Gastrocnemius medialis (tissue), 4 donors: ENCODE data around the gene RNF213. TPM values are rescaled to one million over a fixed set of nuclear protein-coding genes. Genes with fewer than 3 reads are reported as not detected.

Experiments used
- ATAC-seq, 2 donors: fragments of 150-250 bp; one replicate each; pipeline ENCODE4 v1.9.1; 2016
- DNase-seq, 2 donors: peaks; one replicate each; pipeline ENCODE4 v3.0.0-alpha.2; 2019
- H3K27ac ChIP-seq, 4 donors: fragments of 200-600 bp; sonication (generic); 1 replicate in 1 of 4; 2 replicates in 3 of 4; pipeline ENCODE4 v1.5.1; 2016 to 2018; ENCODE audit warnings: mild to moderate bottlenecking in 2 of 4, moderate library complexity in 1 of 4
- H3K27me3 ChIP-seq, 3 donors: fragments of 200-600 bp; sonication (generic) in 2 of 3; 1 replicate in 1 of 3; 2 replicates in 2 of 3; pipeline versions ENCODE4 v1.5.1 to v1.6.0; 2016 to 2019; ENCODE audit warnings: mild to moderate bottlenecking in 1 of 3, moderate library complexity in 1 of 3
- H3K36me3 ChIP-seq, 2 donors: fragments of 200-600 bp; sonication (generic) in 1 of 2; one replicate each; pipeline ENCODE4 v1.5.1; 2017 to 2018
- H3K4me1 ChIP-seq, 2 donors: fragments of 200-600 bp; sonication (generic) in 1 of 2; one replicate each; pipeline ENCODE4 v1.5.1; 2016 to 2017; ENCODE audit warnings: mild to moderate bottlenecking in 2 of 2
- H3K4me3 ChIP-seq, 4 donors: fragments of 200-600 bp; sonication (generic) in 3 of 4; 1 replicate in 1 of 4; 2 replicates in 3 of 4; pipeline ENCODE4 v1.5.1; 2016 to 2019; ENCODE audit warnings: mild to moderate bottlenecking in 2 of 4
- H3K9me3 ChIP-seq, 3 donors: fragments of 200-600 bp; sonication (generic) in 2 of 3; 1 replicate in 1 of 3; 2 replicates in 2 of 3; pipeline ENCODE4 v1.5.1; 2016 to 2019
- POLR2A ChIP-seq, 2 donors: fragments of 450-650 bp; IDR thresholded peaks; one replicate each; pipeline ENCODE4 v1.6.1; 2017; ENCODE audit warnings: antibody characterized with exemption in 2 of 2, mild to moderate bottlenecking in 2 of 2, moderate library complexity in 2 of 2
- in situ Hi-C, 4 donors: fragments of 200-750 bp; cut with MboI; loops; one replicate each; pipeline versions ENCODE4 v1.15.0 to v1.8.0; 2017; ENCODE audit warnings: low sequenced_read_pairs in 4 of 4
- intact Hi-C: fragments of 100-400 bp; cut with DNase I; formaldehyde crosslinking; loops from one replicate; pipeline ENCODE4 v1.15.1; 2023; ENCODE audit warnings: low total_unique reads
- total RNA-seq, 4 donors: library from RNA; depleted of rRNA; stranded (reverse); fragments of >200 nt; gene quantifications; one replicate each; pipeline versions ENCODE4 v1.1.0 to v1.2.3, GENCODE V29; 2016
- TF ChIP-seq, protein P1 (sequence below), 5 experiments: fragments of 450-650 bp in 3 of 5; fragments of 200-600 bp in 2 of 5; sonication (generic) in 2 of 5; IDR thresholded peaks in 4 of 5; conservative IDR thresholded peaks in 1 of 5; 1 replicate in 4 of 5; 2 replicates in 1 of 5; pipeline ENCODE4 v1.5.1; 2016 to 2019; ENCODE audit warnings: antibody characterized with exemption in 5 of 5, mild to moderate bottlenecking in 3 of 5, moderate library complexity in 3 of 5

Gene RNF213
- total RNA-seq, 4 donors from 2014 or later = 24.1 to 51.8 (median 28.6) TPM

DNA sequence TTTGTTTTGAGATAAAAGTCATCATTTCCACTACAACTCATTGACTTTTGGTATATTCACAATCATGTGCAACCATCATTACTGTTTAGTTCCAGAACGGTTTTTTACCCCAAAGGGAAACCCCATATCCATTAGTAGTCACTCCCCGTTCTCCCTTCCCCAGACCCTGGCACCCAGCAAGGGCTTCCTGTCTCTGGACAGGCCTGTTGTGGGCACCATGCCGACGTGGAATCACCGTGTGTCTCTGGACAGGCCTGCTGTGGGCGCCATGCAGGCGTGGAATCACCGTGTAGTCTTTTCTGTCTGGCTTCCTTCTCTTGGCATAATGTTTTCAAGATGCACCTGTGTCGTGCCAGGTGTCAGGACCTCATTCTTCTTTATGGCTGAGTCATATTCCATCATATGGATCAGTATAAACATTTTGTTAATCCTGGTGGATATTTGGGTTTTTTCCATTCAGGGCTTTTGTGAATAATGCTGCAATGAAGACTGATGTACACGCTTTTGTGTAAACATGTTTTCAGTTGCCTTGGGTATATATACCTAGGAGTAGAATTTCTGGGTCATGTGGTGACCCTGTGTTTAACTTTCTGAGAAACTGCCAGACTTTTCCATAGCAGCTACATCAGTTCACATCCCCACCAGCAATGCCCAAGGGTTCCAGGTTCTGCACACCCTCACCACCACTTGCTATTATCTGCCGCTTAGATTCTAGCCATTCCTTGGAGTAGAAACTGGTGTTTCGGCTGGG, 173.4 kb downstream of the RNF213 start:
- in situ Hi-C loops (no loop called here), intact Hi-C loops (no loop called here)
- TF ChIP-seq POLR2A (IDR thresholded peaks at IDR 0.05) = no peak
- TF ChIP-seq, protein P1, sequence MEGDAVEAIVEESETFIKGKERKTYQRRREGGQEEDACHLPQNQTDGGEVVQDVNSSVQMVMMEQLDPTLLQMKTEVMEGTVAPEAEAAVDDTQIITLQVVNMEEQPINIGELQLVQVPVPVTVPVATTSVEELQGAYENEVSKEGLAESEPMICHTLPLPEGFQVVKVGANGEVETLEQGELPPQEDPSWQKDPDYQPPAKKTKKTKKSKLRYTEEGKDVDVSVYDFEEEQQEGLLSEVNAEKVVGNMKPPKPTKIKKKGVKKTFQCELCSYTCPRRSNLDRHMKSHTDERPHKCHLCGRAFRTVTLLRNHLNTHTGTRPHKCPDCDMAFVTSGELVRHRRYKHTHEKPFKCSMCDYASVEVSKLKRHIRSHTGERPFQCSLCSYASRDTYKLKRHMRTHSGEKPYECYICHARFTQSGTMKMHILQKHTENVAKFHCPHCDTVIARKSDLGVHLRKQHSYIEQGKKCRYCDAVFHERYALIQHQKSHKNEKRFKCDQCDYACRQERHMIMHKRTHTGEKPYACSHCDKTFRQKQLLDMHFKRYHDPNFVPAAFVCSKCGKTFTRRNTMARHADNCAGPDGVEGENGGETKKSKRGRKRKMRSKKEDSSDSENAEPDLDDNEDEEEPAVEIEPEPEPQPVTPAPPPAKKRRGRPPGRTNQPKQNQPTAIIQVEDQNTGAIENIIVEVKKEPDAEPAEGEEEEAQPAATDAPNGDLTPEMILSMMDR (IDR thresholded peaks at IDR 0.05 in 4 of 5, conservative IDR thresholded peaks at IDR 0.05 in 1 of 5) = no peak
- ATAC-seq (no peak), DNase-seq (no peak)
- Histone ChIP-seq H3K9me3 (no peaks in the 10 kb centered on the region), H3K27me3 (no peaks in the 10 kb centered on the region), H3K4me3 (no peak overlapping the region), H3K27ac (no peak overlapping the region), H3K36me3 (peaks cover 0 to 9% of the 10 kb centered on the region in 2 donors), H3K4me1 (no peaks in the 10 kb centered on the region)

DNA sequence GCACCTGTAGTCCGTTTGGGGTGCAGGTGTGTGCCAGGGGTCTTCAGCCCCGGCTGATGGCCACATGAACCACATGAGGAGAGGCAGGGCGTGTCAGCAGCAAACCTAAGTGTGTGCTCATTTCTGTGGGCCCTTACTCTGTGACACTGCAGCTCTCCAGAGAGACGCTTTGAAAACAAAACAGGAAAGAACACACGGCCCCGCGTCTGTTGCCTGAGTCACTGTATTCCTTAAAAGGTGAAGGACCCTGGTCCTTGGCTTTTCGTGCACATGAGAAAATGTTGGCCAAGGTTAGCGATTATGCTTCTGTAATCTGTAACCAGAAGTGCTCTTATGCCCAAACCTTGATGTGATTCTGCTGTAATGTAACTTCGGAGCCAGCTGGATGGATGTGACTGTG, 176.9 kb downstream of the RNF213 start:
- no peak overlapping the region for H3K27ac ChIP-seq
- TF ChIP-seq, protein P1 (IDR thresholded peaks at IDR 0.05 in 4 of 5, conservative IDR thresholded peaks at IDR 0.05 in 1 of 5) = no peak
- H3K4me1 ChIP-seq = no peaks in the 10 kb centered on the region
- H3K4me3 ChIP-seq = no peak overlapping the region
- intact Hi-C loops (no loop called here), in situ Hi-C loops (no loop called here)
- no peaks in the 10 kb centered on the region for H3K36me3 ChIP-seq
- no peak for DNase-seq
- no peaks in the 10 kb centered on the region for H3K9me3 ChIP-seq
- no peak for ATAC-seq
- no peaks in the 10 kb centered on the region for H3K27me3 ChIP-seq

DNA sequence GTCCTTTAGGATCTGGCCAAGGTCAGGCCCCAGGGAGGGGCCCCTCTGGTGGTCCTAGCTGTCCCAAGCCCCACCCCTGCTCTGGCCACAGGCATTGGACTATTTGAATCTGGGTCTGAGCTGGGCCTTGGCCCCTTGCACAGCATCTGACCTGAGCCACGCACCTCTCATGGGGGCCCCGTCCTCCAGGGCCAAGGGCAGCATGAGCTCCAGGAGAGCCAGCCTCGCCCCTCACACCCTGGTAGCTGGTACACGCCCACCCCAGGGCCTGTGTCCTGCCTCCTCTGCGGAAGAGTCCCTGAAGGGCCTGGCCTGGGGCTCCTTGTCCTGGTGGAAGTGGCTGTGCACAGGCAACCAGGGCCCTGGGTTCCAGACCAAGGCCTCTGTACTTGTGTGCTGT, 178.2 kb downstream of the RNF213 start:
- no peaks in the 10 kb centered on the region for H3K4me1 ChIP-seq
- in situ Hi-C loops = no loop called here
- no peak overlapping the region for H3K4me3 ChIP-seq
- DNase-seq = no peak
- no peaks in the 10 kb centered on the region for H3K27me3 ChIP-seq
- TF ChIP-seq, protein P1 (IDR thresholded peaks at IDR 0.05 in 4 of 5, conservative IDR thresholded peaks at IDR 0.05 in 1 of 5) = no peak
- no peak for TF ChIP-seq POLR2A (IDR thresholded peaks at IDR 0.05)
- ATAC-seq = no peak
- no peak overlapping the region for H3K27ac ChIP-seq
- H3K9me3 ChIP-seq = no peaks in the 10 kb centered on the region
- intact Hi-C loops = no loop called here
- no peaks in the 10 kb centered on the region for H3K36me3 ChIP-seq

DNA sequence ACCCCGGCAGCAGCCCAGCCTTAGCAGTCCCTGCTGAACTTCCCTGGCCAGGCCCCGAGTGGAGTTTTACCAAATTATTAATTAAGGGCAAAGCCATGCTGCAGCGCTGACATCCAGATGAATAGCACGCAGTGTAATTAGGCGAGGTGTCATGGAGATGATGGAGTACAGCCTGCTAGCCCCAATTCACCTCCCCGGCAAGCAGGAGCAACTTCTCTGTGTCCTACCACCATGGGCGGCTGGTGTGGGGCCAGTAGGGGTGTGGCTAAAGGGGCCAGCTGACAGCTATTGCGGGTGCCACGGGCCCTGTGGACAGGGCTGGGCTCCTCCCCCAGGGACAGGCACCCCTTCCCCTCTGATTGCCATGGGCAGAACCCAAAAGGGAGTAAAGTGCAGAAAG, 178.8 kb downstream of the RNF213 start:
- in situ Hi-C loops = no loop called here
- H3K9me3 ChIP-seq = no peaks in the 10 kb centered on the region
- DNase-seq (no peak), ATAC-seq (no peak)
- H3K27me3 ChIP-seq = no peaks in the 10 kb centered on the region
- no peaks in the 10 kb centered on the region for H3K36me3 ChIP-seq
- H3K4me1 ChIP-seq = no peaks in the 10 kb centered on the region
- intact Hi-C loops = no loop called here
- TF ChIP-seq, protein P1 (IDR thresholded peaks at IDR 0.05 in 4 of 5, conservative IDR thresholded peaks at IDR 0.05 in 1 of 5) = no peak
- TF ChIP-seq POLR2A (IDR thresholded peaks at IDR 0.05) = no peak
- no peak overlapping the region for H3K4me3 ChIP-seq
- H3K27ac ChIP-seq = no peak overlapping the region

DNA sequence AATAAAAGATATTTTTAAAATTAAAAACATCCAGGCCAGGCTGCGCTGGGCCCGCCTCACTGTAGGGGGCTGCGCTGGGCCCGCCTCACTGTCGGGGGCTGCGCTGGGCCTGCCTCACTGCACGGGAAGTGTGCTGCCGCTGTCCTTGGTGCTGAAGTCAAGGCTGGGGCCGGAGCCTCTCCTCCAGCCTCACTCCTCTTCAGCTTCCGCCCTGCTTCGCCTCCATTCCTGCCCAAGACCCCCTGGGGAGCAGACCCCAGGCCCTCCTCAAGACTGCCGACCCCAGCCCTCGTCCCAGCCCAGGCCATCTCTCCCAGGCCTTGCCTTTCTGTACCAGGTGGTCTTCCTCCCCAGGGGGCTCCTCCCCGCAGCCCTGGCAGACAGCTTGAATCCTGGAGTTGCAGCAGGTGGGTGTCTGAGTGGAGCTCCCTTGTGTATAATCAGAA, 180.5 kb downstream of the RNF213 start:
- ATAC-seq (no peak), DNase-seq (no peak)
- no peaks in the 10 kb centered on the region for H3K9me3 ChIP-seq
- intact Hi-C loops = no loop called here
- H3K4me1 ChIP-seq = no peaks in the 10 kb centered on the region
- no peaks in the 10 kb centered on the region for H3K36me3 ChIP-seq
- no peak overlapping the region for H3K4me3 ChIP-seq
- in situ Hi-C loops = no loop called here
- H3K27ac ChIP-seq = no peak overlapping the region
- no peak for TF ChIP-seq POLR2A (IDR thresholded peaks at IDR 0.05)
- TF ChIP-seq, protein P1 (IDR thresholded peaks at IDR 0.05 in 4 of 5, conservative IDR thresholded peaks at IDR 0.05 in 1 of 5) = no peak
- H3K27me3 ChIP-seq = no peaks in the 10 kb centered on the region
